ENCODE data around the gene EFCAB12.
"Not testable (repeated sequence)": the region's sequence is repeated elsewhere in the genome, so short reads cannot be mapped to it uniquely, and the experiment has no call there.

DNA sequence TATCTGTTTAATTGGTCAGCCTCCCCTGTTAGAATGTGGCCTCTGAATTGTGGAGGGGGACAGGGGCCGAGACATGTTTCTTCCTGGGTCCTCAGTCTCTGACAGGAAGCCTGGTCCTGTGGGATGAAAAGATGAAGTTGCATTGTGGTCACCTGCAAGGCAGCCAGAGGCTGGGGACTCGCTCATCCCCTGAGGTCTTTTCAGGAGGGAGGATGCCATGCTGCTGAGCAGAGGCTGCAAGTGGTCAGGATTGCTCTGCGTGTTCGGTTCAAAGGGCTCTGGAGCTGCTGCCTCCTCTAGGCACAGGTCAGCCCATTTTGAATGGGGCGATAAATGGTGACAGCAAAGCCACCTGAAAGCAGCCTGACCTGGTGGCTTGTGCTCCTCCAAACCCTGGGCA lies 44.3 kb downstream of the EFCAB12 start:
- TF ChIP-seq, protein P1, sequence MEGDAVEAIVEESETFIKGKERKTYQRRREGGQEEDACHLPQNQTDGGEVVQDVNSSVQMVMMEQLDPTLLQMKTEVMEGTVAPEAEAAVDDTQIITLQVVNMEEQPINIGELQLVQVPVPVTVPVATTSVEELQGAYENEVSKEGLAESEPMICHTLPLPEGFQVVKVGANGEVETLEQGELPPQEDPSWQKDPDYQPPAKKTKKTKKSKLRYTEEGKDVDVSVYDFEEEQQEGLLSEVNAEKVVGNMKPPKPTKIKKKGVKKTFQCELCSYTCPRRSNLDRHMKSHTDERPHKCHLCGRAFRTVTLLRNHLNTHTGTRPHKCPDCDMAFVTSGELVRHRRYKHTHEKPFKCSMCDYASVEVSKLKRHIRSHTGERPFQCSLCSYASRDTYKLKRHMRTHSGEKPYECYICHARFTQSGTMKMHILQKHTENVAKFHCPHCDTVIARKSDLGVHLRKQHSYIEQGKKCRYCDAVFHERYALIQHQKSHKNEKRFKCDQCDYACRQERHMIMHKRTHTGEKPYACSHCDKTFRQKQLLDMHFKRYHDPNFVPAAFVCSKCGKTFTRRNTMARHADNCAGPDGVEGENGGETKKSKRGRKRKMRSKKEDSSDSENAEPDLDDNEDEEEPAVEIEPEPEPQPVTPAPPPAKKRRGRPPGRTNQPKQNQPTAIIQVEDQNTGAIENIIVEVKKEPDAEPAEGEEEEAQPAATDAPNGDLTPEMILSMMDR (IDR thresholded peaks at IDR 0.05; ENCODE audit: insufficient read depth, low read depth, low read length), result not testable (repeated sequence)
- TF ChIP-seq EZH2 (IDR thresholded peaks at IDR 0.05; ENCODE audit: insufficient read depth, low read length), result not testable (repeated sequence)

All from astrocyte (in vitro differentiated cells and primary cell).